ENCODE results near the gene METAP1. TPM values are rescaled to one million over a fixed set of nuclear protein-coding genes. Genes with fewer than 3 reads are reported as not detected.

Gene METAP1
- total RNA-seq = 10 to 100 TPM; 33.4 to 43.1 (median 37.6) TPM

DNA sequence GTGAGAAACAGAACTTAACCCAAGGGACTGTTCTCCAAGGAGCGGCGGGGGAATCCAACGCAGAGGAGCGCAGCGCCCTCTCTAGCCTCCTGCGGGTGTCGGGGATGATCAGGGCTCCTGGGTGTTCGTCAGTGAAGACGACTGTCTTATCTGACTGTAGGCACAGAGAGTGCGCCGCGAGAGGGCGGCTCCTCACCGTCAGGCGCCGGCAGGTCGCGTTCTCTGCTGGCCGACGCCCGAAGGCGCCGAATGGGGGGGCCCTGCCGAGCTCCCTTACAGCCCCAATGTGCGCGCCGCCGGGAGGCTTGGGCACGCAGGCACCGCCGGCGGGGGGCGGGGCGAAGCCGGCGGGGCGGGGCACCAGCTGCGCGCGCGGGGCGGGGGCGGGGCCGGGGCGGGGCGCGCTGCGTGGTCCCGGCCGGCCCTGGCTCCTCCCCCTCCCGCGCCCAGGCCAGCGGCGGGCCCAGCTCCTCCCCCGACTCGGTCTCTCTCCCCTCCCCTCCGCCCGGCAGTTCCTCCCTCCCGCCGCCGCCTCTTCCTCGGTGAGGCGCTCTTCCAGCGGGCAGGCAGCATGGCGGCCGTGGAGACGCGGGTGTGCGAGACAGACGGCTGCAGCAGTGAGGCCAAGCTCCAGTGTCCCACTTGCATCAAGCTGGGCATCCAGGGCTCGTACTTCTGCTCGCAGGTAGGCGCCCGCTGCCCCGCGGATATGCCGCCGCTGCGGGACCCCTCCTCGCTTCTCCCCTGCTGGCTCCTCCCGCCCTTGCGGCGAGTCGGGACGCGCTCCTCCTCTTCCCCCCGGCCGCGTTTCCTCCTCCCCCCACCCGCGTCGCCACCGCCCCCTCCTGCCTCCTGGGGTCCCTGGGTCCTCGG is at the start of gene METAP1:
METAP1 (plus strand) TSS at position 539 of the 873 bp plus-strand sequence; CDS start at position 572, 33 bp downstream.
- peak; percentile 52 to 75 for TF ChIP-seq POLR2A (IDR thresholded peaks at IDR 0.05)
- TF ChIP-seq, protein P1, sequence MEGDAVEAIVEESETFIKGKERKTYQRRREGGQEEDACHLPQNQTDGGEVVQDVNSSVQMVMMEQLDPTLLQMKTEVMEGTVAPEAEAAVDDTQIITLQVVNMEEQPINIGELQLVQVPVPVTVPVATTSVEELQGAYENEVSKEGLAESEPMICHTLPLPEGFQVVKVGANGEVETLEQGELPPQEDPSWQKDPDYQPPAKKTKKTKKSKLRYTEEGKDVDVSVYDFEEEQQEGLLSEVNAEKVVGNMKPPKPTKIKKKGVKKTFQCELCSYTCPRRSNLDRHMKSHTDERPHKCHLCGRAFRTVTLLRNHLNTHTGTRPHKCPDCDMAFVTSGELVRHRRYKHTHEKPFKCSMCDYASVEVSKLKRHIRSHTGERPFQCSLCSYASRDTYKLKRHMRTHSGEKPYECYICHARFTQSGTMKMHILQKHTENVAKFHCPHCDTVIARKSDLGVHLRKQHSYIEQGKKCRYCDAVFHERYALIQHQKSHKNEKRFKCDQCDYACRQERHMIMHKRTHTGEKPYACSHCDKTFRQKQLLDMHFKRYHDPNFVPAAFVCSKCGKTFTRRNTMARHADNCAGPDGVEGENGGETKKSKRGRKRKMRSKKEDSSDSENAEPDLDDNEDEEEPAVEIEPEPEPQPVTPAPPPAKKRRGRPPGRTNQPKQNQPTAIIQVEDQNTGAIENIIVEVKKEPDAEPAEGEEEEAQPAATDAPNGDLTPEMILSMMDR (IDR thresholded peaks at IDR 0.05) = peak; percentile 19 to 74 (median 58)
- intact Hi-C loops (cut with DNase I) = loop anchor here (5.0 kb wide), 1 partner anchor 62 kb away; no protein-coding TSS in a partner anchor
- 1% methylated on average over 24 to 45 of the region's 94 CpGs for WGBS, 2 donors
- H3K4me1 ChIP-seq = peaks cover 12 to 21% of the 10 kb centered on the region in 2 donors
- DNase-seq = peak; percentile 96 to 97
- H3K9me3 ChIP-seq = no peaks in the 10 kb centered on the region
- peak within 1 kb of the TSS; percentile 51 to 94 (median 84) for H3K4me3 ChIP-seq (replicated peaks in 1 of 3)
- H3K27me3 ChIP-seq = no peaks in the 10 kb centered on the region
- no peaks in the 10 kb centered on the region for H3K36me3 ChIP-seq
- peak within 1 kb of the TSS; percentile 86 to 97 (median 94) for H3K27ac ChIP-seq

DNA sequence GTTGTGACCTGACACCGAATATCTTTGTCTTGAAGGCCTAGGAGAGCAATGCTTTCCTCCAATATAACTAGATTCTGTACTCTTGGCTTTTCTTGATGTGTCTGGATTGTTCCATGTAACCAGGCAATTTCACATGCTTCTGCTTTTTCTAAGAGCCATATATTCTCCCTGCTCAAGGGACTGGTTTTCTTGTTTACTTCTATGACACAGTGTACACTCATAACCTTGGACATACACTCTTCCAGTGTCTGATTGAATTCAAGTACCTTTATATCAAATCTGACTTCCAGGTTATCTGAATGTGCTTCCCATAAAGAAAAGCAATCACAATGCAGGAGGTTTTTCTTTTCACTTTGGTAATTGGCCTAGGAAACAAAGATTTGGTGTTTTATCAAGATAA is 49.2 kb upstream of the METAP1 start:
- DNase-seq = no peak
- Histone ChIP-seq H3K4me1 (no peaks in the 10 kb centered on the region), H3K27me3 (no peaks in the 10 kb centered on the region), H3K4me3 (replicated peaks in 1 of 3) (no peak overlapping the region), H3K27ac (no peak overlapping the region), H3K9me3 (no peaks in the 10 kb centered on the region), H3K36me3 (no peaks in the 10 kb centered on the region)
- TF ChIP-seq POLR2A (IDR thresholded peaks at IDR 0.05) = no peak
- TF ChIP-seq, protein P1 (IDR thresholded peaks at IDR 0.05) = no peak
- intact Hi-C loops (cut with DNase I) = no loop called here
- WGBS, 2 donors = 78 to 87% methylated on average over 1 of the region's 1 CpG

GRCh38 chr4:98950925-98951324 is 44.6 kb upstream of the METAP1 start:
- TF ChIP-seq POLR2A (IDR thresholded peaks at IDR 0.05) = no peak
- TF ChIP-seq, protein P1 (IDR thresholded peaks at IDR 0.05) = no peak
- 88 to 94% methylated on average over 1 of the region's 1 CpG for WGBS, 2 donors

DNA sequence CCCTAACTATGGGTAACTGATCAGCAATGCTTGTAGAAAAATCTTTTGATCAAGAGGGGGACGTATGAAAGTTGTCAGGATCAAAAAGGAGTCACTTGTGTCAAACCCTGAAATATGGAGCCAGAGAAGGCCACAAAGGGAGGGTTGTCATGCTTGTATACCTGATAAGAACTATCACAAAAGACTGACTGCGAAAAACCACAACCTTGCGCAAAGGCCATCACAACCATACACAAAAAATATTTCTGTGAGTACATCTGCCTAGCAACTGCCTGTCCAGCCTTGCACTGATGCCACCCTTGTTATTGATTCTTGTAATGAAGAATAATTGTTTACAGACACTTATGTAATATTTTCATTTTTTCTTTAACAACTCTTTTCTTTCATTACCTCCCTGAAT is 43.8 kb upstream of the METAP1 start:
- H3K4me1 ChIP-seq = no peaks in the 10 kb centered on the region
- TF ChIP-seq, protein P1 (IDR thresholded peaks at IDR 0.05) = no peak
- no peak for TF ChIP-seq POLR2A (IDR thresholded peaks at IDR 0.05)
- intact Hi-C loops (cut with DNase I) = no loop called here

More at GRCh38 chr4:98950925-98951324, 44.6 kb upstream of the METAP1 start:
- no peaks in the 10 kb centered on the region for H3K27me3 ChIP-seq
- no peaks in the 10 kb centered on the region for H3K36me3 ChIP-seq
- DNase-seq = no peak
- intact Hi-C loops (cut with DNase I) = no loop called here
- H3K27ac ChIP-seq = no peak overlapping the region
- no peaks in the 10 kb centered on the region for H3K4me1 ChIP-seq
- H3K9me3 ChIP-seq = no peaks in the 10 kb centered on the region
- H3K4me3 ChIP-seq (replicated peaks in 1 of 3) = no peak overlapping the region

DNA sequence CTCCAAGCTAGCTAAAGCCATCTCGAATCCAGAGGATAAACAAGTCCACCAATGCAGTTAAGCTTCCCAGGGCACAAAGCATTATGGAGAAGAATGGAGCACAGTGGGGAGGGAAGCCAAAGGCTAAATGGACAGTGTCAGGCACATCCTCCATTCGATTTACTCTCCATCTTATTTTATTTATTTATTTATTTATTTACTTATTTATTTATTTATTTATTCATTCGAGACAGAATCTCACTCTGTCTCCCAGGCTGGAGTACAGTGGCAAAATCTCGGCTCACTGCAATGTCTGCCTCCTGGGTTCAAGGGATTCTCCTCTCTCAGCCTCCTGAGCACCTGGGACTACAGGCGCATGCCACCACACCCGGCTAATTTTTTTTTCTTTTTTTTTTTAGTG is 40.3 kb upstream of the METAP1 start:
- H3K4me1 ChIP-seq = no peaks in the 10 kb centered on the region
- DNase-seq = no peak
- H3K4me3 ChIP-seq (replicated peaks in 1 of 3) = no peak overlapping the region
- no peaks in the 10 kb centered on the region for H3K9me3 ChIP-seq
- no peaks in the 10 kb centered on the region for H3K27me3 ChIP-seq
- no peaks in the 10 kb centered on the region for H3K36me3 ChIP-seq
- 75 to 89% methylated on average over 6 of the region's 6 CpGs for WGBS, 2 donors
- intact Hi-C loops (cut with DNase I) = no loop called here
- H3K27ac ChIP-seq = no peak overlapping the region
- TF ChIP-seq POLR2A (IDR thresholded peaks at IDR 0.05) = no peak
- TF ChIP-seq, protein P1 (IDR thresholded peaks at IDR 0.05) = no peak

More for the DNA sequence above, 43.8 kb upstream of the METAP1 start:
- Histone ChIP-seq H3K4me3 (replicated peaks in 1 of 3) (no peak overlapping the region), H3K27ac (no peak overlapping the region), H3K9me3 (no peaks in the 10 kb centered on the region), H3K27me3 (no peaks in the 10 kb centered on the region), H3K36me3 (no peaks in the 10 kb centered on the region)
- 94 to 96% methylated on average over 3 of the region's 3 CpGs for WGBS, 2 donors
- no peak for DNase-seq
